Measurements from ENCODE around the gene EFCAB11. TPM values are rescaled to one million over a fixed set of nuclear protein-coding genes. Genes with fewer than 3 reads are reported as not detected.

EFCAB11 gene
- total RNA-seq, 1 experiment from 2014 or later = 36.2 TPM

DNA sequence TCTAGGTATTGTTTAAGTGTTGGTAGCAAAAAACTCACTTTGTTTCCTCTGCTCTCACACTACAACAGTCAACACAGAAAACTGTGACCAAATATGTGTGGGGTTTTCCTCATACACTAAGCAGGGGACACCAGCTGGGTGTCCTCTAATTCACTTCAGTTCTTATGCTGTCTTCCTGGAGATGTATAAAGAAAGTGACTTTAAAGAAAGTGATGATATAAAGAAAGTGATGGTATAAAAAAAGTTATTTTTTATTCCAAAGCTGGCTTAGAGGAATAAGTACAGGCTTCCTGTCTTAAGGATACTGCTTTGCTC, 32.6 kb upstream of the EFCAB11 start:
- ChIA-PET POLR2A (no interaction called here), CTCF (interaction anchor here (1.0 kb wide), 1 partner anchor 13 kb away, joined by 3 read pairs; no protein-coding TSS in a partner anchor)
- TF ChIP-seq, protein P1, sequence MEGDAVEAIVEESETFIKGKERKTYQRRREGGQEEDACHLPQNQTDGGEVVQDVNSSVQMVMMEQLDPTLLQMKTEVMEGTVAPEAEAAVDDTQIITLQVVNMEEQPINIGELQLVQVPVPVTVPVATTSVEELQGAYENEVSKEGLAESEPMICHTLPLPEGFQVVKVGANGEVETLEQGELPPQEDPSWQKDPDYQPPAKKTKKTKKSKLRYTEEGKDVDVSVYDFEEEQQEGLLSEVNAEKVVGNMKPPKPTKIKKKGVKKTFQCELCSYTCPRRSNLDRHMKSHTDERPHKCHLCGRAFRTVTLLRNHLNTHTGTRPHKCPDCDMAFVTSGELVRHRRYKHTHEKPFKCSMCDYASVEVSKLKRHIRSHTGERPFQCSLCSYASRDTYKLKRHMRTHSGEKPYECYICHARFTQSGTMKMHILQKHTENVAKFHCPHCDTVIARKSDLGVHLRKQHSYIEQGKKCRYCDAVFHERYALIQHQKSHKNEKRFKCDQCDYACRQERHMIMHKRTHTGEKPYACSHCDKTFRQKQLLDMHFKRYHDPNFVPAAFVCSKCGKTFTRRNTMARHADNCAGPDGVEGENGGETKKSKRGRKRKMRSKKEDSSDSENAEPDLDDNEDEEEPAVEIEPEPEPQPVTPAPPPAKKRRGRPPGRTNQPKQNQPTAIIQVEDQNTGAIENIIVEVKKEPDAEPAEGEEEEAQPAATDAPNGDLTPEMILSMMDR (IDR thresholded peaks at IDR 0.05; ENCODE audit: insufficient read depth in 1 of 2, low read depth in 1 of 2, low read length in 1 of 2, severe bottlenecking in 1 of 2, unreplicated experiment in 1 of 2) = no peak
- no peak for DNase-seq
- H3K4me3 ChIP-seq (ENCODE audit: low read depth, low read length) = no peak overlapping the region
- no peaks in the 10 kb centered on the region for H3K4me1 Mint-ChIP-seq (ENCODE audit: low read depth, unreplicated experiment)
- H3K9me3 Mint-ChIP-seq (ENCODE audit: unreplicated experiment) = no peaks in the 10 kb centered on the region
- H3K4me1 ChIP-seq = no peaks in the 10 kb centered on the region
- no TSS peak for BruUV-seq (replicated peaks)
- H3K9me3 ChIP-seq = no peaks in the 10 kb centered on the region; the same call in 1 of the 2 replicates
- no peak overlapping the region for H3K27ac Mint-ChIP-seq (ENCODE audit: unreplicated experiment)
- peaks cover 13% of the 10 kb centered on the region for H3K36me3 Mint-ChIP-seq (ENCODE audit: insufficient read depth, unreplicated experiment)
- H3K27me3 ChIP-seq (replicated peaks; ENCODE audit: control insufficient read depth, insufficient read depth, low read length) = no peaks in the 10 kb centered on the region
- no peaks in the 10 kb centered on the region for H3K27me3 Mint-ChIP-seq (ENCODE audit: insufficient read depth, unreplicated experiment)
- H3K4me3 Mint-ChIP-seq (ENCODE audit: unreplicated experiment) = no peak overlapping the region
- intact Hi-C loops (cut with micrococcal nuclease; ENCODE audit: unreplicated experiment) = no loop called here
- H3K36me3 ChIP-seq (ENCODE audit: control insufficient read depth, insufficient read depth, low read length) = no peaks in the 10 kb centered on the region

DNA sequence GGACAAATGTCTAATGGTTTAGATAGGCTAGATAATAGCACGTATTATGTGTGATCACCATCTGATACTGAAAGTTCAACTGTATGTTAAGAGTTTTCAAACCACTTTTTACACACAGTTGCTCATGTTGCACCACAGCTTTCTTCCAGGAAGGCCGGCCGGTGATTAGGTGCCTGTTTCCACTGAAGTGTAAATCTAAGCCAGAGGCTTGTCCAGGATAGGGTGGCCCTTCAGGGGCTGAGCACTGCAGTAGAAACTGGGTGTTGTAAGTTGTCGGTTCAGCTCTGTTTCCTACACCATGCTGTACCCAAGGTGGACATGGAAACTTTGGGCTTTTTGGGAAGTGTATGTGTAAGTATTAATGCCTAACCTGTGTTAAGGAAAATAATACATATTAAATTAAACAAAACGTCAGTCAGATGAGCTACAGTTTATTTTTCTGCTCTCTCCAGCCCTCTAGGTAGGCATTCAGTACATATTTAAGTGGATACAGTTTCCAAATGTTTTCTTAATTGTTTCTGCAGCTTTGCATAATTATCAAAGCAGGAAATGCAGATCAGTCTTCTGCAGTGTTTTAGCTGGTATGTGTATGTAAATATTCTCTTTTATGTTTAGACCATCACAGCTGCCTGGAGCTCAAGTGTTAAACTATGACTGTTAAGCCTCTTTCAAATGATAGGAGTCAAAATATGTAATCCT, 32.1 kb upstream of the EFCAB11 start:
- Mint-ChIP-seq H3K4me3 (ENCODE audit: unreplicated experiment) (no peak overlapping the region), H3K27ac (ENCODE audit: unreplicated experiment) (no peak overlapping the region), H3K4me1 (ENCODE audit: low read depth, unreplicated experiment) (no peaks in the 10 kb centered on the region), H3K36me3 (ENCODE audit: insufficient read depth, unreplicated experiment) (peaks cover 13% of the 10 kb centered on the region), H3K27me3 (ENCODE audit: insufficient read depth, unreplicated experiment) (no peaks in the 10 kb centered on the region), H3K9me3 (ENCODE audit: unreplicated experiment) (no peaks in the 10 kb centered on the region)
- Histone ChIP-seq H3K9me3 (no peaks in the 10 kb centered on the region; the same call in 1 of the 2 replicates), H3K27me3 (replicated peaks; ENCODE audit: control insufficient read depth, insufficient read depth, low read length) (no peaks in the 10 kb centered on the region), H3K4me3 (ENCODE audit: low read depth, low read length) (no peak overlapping the region), H3K36me3 (ENCODE audit: control insufficient read depth, insufficient read depth, low read length) (no peaks in the 10 kb centered on the region), H3K4me1 (no peaks in the 10 kb centered on the region)
- POLR2A ChIA-PET = no interaction called here
- no peak for DNase-seq
- CTCF ChIA-PET = interaction anchor here (1.0 kb wide), 1 partner anchor 13 kb away, joined by 3 read pairs; no protein-coding TSS in a partner anchor
- BruUV-seq (replicated peaks) = no TSS peak
- intact Hi-C loops (cut with micrococcal nuclease; ENCODE audit: unreplicated experiment) = no loop called here
- TF ChIP-seq, protein P1 (IDR thresholded peaks at IDR 0.05; ENCODE audit: insufficient read depth in 1 of 2, low read depth in 1 of 2, low read length in 1 of 2, severe bottlenecking in 1 of 2, unreplicated experiment in 1 of 2) = no peak

DNA sequence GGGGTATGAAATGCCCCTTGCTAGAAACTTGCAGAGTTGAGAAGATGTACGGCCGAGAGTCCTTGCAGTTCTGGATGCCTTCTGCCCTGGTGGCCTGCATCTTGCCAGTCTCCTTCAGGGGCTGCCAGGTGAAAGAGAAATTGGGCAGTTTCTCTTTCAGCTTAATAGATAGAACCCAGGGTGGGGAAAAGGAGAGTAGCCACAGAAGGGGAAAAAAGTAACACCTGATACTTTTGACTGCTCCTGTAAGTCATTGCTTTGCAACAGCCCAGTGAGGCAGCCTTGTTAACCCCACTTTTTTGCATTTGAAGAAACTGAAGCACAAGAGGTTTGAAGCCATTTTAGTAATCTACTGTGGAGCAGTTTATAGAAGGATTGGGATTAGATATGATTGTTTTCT, 28.8 kb upstream of the EFCAB11 start:
- Mint-ChIP-seq H3K27me3 (ENCODE audit: insufficient read depth, unreplicated experiment) (no peaks in the 10 kb centered on the region), H3K4me1 (ENCODE audit: low read depth, unreplicated experiment) (no peaks in the 10 kb centered on the region), H3K36me3 (ENCODE audit: insufficient read depth, unreplicated experiment) (peaks cover 9% of the 10 kb centered on the region), H3K9me3 (ENCODE audit: unreplicated experiment) (no peaks in the 10 kb centered on the region), H3K4me3 (ENCODE audit: unreplicated experiment) (no peak overlapping the region), H3K27ac (ENCODE audit: unreplicated experiment) (no peak overlapping the region)
- Histone ChIP-seq H3K4me1 (no peaks in the 10 kb centered on the region), H3K4me3 (ENCODE audit: low read depth, low read length) (no peak overlapping the region), H3K36me3 (ENCODE audit: control insufficient read depth, insufficient read depth, low read length) (no peaks in the 10 kb centered on the region; the same call in 1 of the 2 replicates), H3K9me3 (no peaks in the 10 kb centered on the region; the same call in 1 of the 2 replicates), H3K27me3 (replicated peaks; ENCODE audit: control insufficient read depth, insufficient read depth, low read length) (no peaks in the 10 kb centered on the region)
- CTCF ChIA-PET = no interaction called here
- no peak for DNase-seq
- BruUV-seq (replicated peaks) = no TSS peak
- intact Hi-C loops (cut with micrococcal nuclease; ENCODE audit: unreplicated experiment) = no loop called here
- POLR2A ChIA-PET = no interaction called here
- TF ChIP-seq, protein P1 (IDR thresholded peaks at IDR 0.05; ENCODE audit: insufficient read depth in 1 of 2, low read depth in 1 of 2, low read length in 1 of 2, severe bottlenecking in 1 of 2, unreplicated experiment in 1 of 2) = no peak
